ENCODE data around the gene AHRR. TPM values are rescaled to one million over a fixed set of nuclear protein-coding genes. Genes with fewer than 3 reads are reported as not detected.

AHRR gene
- total RNA-seq, 2 donors from 2014 or later, result 1.9 to 2.1 TPM

DNA sequence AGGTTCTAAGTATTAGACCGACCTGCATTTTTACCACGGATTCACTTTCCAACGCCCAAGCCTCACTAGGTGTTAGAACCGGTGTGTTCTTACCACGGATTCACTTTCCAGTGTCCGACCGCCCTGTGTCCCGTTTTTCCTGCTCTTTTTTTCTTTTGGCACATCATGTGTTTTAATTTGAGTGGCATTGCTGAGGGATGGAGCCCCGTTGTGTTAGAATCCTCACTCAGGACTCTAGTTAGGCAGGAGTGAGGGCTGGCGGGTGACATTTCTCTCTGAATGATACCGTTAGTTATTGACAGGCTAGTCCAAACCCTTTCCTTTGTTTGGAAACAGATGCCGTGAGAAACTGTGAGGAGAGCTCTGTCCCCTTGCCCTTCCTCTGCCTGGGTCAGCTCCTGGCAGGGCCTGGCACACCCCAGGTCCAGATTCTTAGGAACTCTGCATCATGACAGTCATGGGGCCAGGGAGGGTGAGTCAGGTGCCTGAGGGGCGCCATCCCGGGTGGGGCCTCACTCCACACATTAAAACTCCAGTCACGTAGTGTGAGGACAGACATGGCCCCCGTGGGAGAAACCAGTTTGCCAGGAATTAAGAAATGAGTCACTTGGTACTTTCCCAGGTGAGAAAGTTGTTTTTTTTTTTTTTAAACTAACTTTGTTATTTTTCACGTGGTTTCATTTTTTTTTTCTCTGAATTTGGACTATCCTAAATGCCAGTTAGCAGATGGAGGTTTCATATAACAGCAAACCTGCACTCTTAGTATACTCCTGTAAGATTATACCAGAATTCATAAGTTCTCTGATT, 137.2 kb downstream of the AHRR start:
- Histone ChIP-seq H3K9me3 (no peaks in the 10 kb centered on the region), H3K4me1 (no peaks in the 10 kb centered on the region), H3K27me3 (no peaks in the 10 kb centered on the region), H3K36me3 (peaks cover 19% of the 10 kb centered on the region), H3K4me3 (no peak overlapping the region), H3K27ac (no peak overlapping the region), H3K9ac (ENCODE audit: low read depth in 2 of 2, low read length in 2 of 2) (no peak overlapping the region)
- TF ChIP-seq, protein P1, sequence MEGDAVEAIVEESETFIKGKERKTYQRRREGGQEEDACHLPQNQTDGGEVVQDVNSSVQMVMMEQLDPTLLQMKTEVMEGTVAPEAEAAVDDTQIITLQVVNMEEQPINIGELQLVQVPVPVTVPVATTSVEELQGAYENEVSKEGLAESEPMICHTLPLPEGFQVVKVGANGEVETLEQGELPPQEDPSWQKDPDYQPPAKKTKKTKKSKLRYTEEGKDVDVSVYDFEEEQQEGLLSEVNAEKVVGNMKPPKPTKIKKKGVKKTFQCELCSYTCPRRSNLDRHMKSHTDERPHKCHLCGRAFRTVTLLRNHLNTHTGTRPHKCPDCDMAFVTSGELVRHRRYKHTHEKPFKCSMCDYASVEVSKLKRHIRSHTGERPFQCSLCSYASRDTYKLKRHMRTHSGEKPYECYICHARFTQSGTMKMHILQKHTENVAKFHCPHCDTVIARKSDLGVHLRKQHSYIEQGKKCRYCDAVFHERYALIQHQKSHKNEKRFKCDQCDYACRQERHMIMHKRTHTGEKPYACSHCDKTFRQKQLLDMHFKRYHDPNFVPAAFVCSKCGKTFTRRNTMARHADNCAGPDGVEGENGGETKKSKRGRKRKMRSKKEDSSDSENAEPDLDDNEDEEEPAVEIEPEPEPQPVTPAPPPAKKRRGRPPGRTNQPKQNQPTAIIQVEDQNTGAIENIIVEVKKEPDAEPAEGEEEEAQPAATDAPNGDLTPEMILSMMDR (IDR thresholded peaks at IDR 0.05), result no peak
- no peak for DNase-seq
- intact Hi-C loops (cut with DNase I), result no loop called here

DNA sequence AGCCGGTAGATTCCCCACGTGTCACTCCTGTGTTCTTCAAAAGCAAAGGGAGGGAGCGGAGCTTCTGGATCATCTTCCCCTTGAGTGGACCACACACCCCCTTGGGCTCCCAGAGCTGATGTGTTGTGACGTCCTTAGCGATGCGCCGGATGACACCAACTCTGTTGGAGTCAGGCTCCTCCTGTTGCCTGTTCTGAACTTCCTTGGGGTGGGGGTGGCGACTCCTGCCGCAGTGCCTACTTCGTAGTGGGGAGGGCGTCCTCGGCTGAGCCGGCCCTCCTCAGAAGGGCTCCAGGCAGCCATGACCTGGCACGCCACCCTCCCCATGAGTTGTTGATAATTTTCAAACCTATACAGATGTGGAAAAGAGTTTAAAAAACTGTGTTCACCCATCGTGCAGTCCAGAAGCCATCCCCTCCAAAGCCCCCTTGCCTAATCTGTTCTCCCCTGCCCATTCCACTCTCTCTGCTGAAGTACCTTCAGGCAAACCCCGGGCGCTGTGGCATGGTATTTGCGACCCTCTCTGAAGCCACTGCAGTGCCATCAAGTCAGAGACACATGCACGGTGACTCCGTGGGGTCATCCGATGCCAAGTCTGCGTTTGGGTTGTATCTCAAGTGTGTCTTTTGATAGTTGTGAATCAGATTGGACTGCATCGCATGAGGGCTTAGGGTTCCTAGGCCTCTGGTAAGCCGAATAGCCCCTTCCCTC, 138.2 kb downstream of the AHRR start:
- H3K4me1 ChIP-seq, result no peaks in the 10 kb centered on the region
- no peak overlapping the region for H3K4me3 ChIP-seq
- no peaks in the 10 kb centered on the region for H3K9me3 ChIP-seq
- no peak overlapping the region for H3K9ac ChIP-seq (ENCODE audit: low read depth in 2 of 2, low read length in 2 of 2)
- intact Hi-C loops (cut with DNase I), result no loop called here
- peaks cover 19% of the 10 kb centered on the region for H3K36me3 ChIP-seq
- no peaks in the 10 kb centered on the region for H3K27me3 ChIP-seq
- no peak overlapping the region for H3K27ac ChIP-seq
- no peak for DNase-seq
- TF ChIP-seq, protein P1 (IDR thresholded peaks at IDR 0.05), result no peak

DNA sequence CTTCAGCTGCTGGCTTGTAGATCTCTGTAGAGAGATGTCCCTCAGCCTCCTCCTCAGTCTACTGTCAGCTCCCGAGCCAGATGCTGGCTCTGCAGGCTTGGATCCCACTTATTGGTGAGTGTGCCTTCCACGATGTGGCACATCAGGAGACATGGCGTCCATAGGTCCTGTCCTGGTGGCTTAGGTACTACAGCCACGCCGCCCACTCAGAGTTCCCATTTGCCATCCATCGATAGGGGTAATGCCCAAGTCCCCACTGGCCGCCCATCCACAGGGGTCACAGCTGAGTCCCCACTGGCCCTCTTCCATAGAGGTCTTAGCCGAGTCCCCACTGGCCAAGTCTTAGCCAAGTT, 138.7 kb downstream of the AHRR start:
- TF ChIP-seq, protein P1 (IDR thresholded peaks at IDR 0.05), result no peak
- H3K36me3 ChIP-seq, result peaks cover 19% of the 10 kb centered on the region
- DNase-seq, result no peak
- intact Hi-C loops (cut with DNase I), result no loop called here
- H3K4me1 ChIP-seq, result no peaks in the 10 kb centered on the region
- H3K27me3 ChIP-seq, result no peaks in the 10 kb centered on the region
- H3K4me3 ChIP-seq, result no peak overlapping the region
- H3K9me3 ChIP-seq, result no peaks in the 10 kb centered on the region
- no peak overlapping the region for H3K9ac ChIP-seq (ENCODE audit: low read depth in 2 of 2, low read length in 2 of 2)
- no peak overlapping the region for H3K27ac ChIP-seq

DNA sequence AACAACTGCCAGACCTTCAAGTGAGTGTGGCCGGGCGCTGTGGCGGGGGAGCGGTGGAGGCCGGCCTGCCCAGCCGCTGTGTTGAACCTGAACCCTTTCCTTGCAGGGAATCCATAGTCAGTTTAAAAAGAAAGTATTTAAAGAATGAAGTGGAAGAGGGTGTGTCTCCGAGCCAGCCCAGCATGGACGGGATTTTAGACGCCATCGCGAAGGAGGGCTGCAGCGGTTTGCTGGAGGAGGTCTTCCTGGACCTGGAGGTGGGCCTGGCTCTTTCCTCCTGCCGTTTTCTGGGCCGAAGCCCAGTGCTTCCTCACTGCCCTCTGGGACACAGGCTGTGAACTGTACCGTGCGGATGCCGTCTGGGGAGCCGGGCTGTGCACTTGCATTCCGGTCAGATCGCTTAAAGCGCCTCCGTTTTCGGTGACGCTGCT, 140.6 kb downstream of the AHRR start:
- intact Hi-C loops (cut with DNase I), result no loop called here
- Histone ChIP-seq H3K9me3 (no peaks in the 10 kb centered on the region), H3K4me3 (no peak overlapping the region), H3K9ac (ENCODE audit: low read depth in 2 of 2, low read length in 2 of 2) (no peak overlapping the region), H3K4me1 (no peaks in the 10 kb centered on the region), H3K27ac (no peak overlapping the region), H3K27me3 (no peaks in the 10 kb centered on the region), H3K36me3 (peaks cover 17% of the 10 kb centered on the region)
- no peak for DNase-seq
- TF ChIP-seq, protein P1 (IDR thresholded peaks at IDR 0.05), result no peak

DNA sequence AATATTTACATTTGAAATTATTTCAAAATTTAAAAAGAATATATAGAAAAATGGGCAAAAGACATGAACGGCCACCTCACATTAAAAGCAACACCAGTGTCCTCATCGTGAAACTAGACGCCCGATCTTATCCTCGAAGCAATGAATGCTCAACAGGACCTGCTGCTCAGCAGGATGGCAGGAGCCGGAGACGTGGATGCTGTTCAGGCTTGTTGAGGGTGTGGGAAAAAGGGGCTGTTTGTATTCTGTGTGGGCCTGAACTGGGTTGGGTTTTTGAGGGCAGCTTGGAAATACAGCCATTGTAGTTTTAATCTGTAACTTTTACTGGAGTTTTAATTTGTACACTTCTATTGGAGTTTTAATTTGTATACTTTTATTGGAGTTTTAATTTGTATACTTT, 141.8 kb downstream of the AHRR start:
- Histone ChIP-seq H3K27me3 (no peaks in the 10 kb centered on the region), H3K9ac (ENCODE audit: low read depth in 2 of 2, low read length in 2 of 2) (no peak overlapping the region), H3K36me3 (peaks cover 8% of the 10 kb centered on the region), H3K4me3 (no peak overlapping the region), H3K9me3 (no peaks in the 10 kb centered on the region), H3K27ac (no peak overlapping the region), H3K4me1 (no peaks in the 10 kb centered on the region)
- no peak for DNase-seq
- TF ChIP-seq, protein P1 (IDR thresholded peaks at IDR 0.05), result no peak
- intact Hi-C loops (cut with DNase I), result no loop called here

Measured in colonic mucosa (tissue), 4 donors.